CD14-positive monocyte (primary cell): ENCODE data around the gene F2. TPM values are rescaled to one million over a fixed set of nuclear protein-coding genes. Genes with fewer than 3 reads are reported as not detected.

ENCODE experiments used
- DNase-seq, 3 donors: peaks; one replicate each; pipeline ENCODE4 v3.0.0-alpha.2; 2011 to 2022
- H2AFZ ChIP-seq: 2 replicates; pipeline ENCODE4 v1.6.0; 2012; ENCODE audit warnings: mild to moderate bottlenecking, low read depth, low read length, inconsistent platforms; ENCODE audit not compliant: insufficient read depth, poor library complexity, severe bottlenecking
- H3K27ac ChIP-seq, 2 donors: 1 replicate in 1 of 2; 2 replicates in 1 of 2; pipeline ENCODE4 v1.5.1; 2012 to 2013; ENCODE audit warnings: low read length in 2 of 2, control low read depth in 1 of 2, inconsistent platforms in 1 of 2, low read depth in 1 of 2, mild to moderate bottlenecking in 1 of 2
- H3K27me3 ChIP-seq, 2 donors: one replicate each; pipeline versions ENCODE4 v1.6.0 to v1.6.1; 2011 to 2013; ENCODE audit warnings: low read length in 2 of 2; ENCODE audit not compliant: control insufficient read depth in 2 of 2, insufficient read depth in 2 of 2
- H3K36me3 ChIP-seq, 2 donors: replicated peaks in 1 of 2; 1 replicate in 1 of 2; 2 replicates in 1 of 2; pipeline versions ENCODE4 v1.5.1 to v1.6.1; 2012 to 2013; ENCODE audit warnings: low read length in 2 of 2, control low read depth in 1 of 2, inconsistent platforms in 1 of 2, mild to moderate bottlenecking in 1 of 2; ENCODE audit not compliant: insufficient read depth in 2 of 2, control insufficient read depth in 1 of 2
- H3K4me1 ChIP-seq, 2 donors: 1 replicate in 1 of 2; 2 replicates in 1 of 2; pipeline versions ENCODE4 v1.5.1 to v1.6.1; 2012 to 2013; ENCODE audit warnings: low read length in 2 of 2, control low read depth in 1 of 2, inconsistent platforms in 1 of 2, mild to moderate bottlenecking in 1 of 2, moderate library complexity in 1 of 2; ENCODE audit not compliant: insufficient read depth in 2 of 2, control insufficient read depth in 1 of 2
- H3K4me2 ChIP-seq: replicated peaks from 2 replicates; pipeline ENCODE3; 2012; ENCODE audit warnings: low read length, moderate library complexity, mild to moderate bottlenecking; ENCODE audit not compliant: poor library complexity, severe bottlenecking; ENCODE audit errors: extremely low read depth
- H3K4me3 ChIP-seq, 3 experiments: fragments of 200-600 bp in 1 of 3; sonication (generic) in 1 of 3; replicated peaks in 1 of 3; 1 replicate in 2 of 3; 2 replicates in 1 of 3; pipeline ENCODE4 v1.5.1; 2011 to 2013; ENCODE audit warnings: low read length in 3 of 3, mild to moderate bottlenecking in 3 of 3, control low read depth in 2 of 3, low read depth in 2 of 3, inconsistent platforms in 1 of 3, moderate library complexity in 1 of 3
- H3K79me2 ChIP-seq: 2 replicates; pipeline ENCODE4 v1.6.0; 2012; ENCODE audit warnings: mild to moderate bottlenecking, control low read depth, inconsistent platforms, low read length, moderate library complexity; ENCODE audit not compliant: insufficient read depth
- H3K9ac ChIP-seq: 2 replicates; pipeline ENCODE4 v1.6.0; 2017; ENCODE audit warnings: low read length, mild to moderate bottlenecking; ENCODE audit not compliant: insufficient read depth, poor library complexity, severe bottlenecking
- H3K9me3 ChIP-seq, 2 donors: replicated peaks in 1 of 2; 1 replicate in 1 of 2; 2 replicates in 1 of 2; pipeline versions ENCODE4 v1.5.1 to v1.6.1; 2012 to 2013; ENCODE audit warnings: low read length in 2 of 2, control low read depth in 1 of 2; ENCODE audit not compliant: control insufficient read depth in 1 of 2, insufficient read depth in 1 of 2
- H4K20me1 ChIP-seq: 2 replicates; pipeline ENCODE4 v1.6.0; 2012; ENCODE audit warnings: mild to moderate bottlenecking, low read length, control low read depth, moderate library complexity; ENCODE audit not compliant: insufficient read depth
- H3K27ac Mint-ChIP-seq, 7 donors: one replicate each; pipeline ENCODE4 v1.8.0; 2020; ENCODE audit warnings: mild to moderate bottlenecking in 7 of 7, mixed read lengths in 7 of 7, moderate library complexity in 6 of 7, inconsistent platforms in 2 of 7
- H3K27me3 Mint-ChIP-seq, 3 donors: one replicate each; pipeline ENCODE4 v1.8.0; 2021 to 2022; ENCODE audit warnings: low read depth in 3 of 3, mild to moderate bottlenecking in 3 of 3, mixed read lengths in 3 of 3, moderate library complexity in 3 of 3, inconsistent platforms in 1 of 3
- H3K36me3 Mint-ChIP-seq, 2 donors: one replicate each; pipeline ENCODE4 v1.8.0; 2020; ENCODE audit warnings: mixed read lengths in 2 of 2, inconsistent platforms in 1 of 2, mild to moderate bottlenecking in 1 of 2
- H3K4me1 Mint-ChIP-seq: one replicate; pipeline ENCODE4 v1.8.0; 2020; ENCODE audit warnings: mild to moderate bottlenecking, mixed read lengths
- H3K4me3 Mint-ChIP-seq, 2 donors: one replicate each; pipeline ENCODE4 v1.8.0; 2020; ENCODE audit warnings: mild to moderate bottlenecking in 2 of 2, mixed read lengths in 2 of 2, moderate library complexity in 1 of 2
- H3K9me3 Mint-ChIP-seq, 7 donors: one replicate each; pipeline ENCODE4 v1.8.0; 2020 to 2022; ENCODE audit warnings: mixed read lengths in 7 of 7, mild to moderate bottlenecking in 6 of 7, moderate library complexity in 6 of 7, inconsistent platforms in 2 of 7
- WGBS: methylation state at CpG from one replicate; pipeline ENCODE4 v1.1.5; 2013; ENCODE audit warnings: missing lambda C conversion rate; ENCODE audit not compliant: insufficient coverage; 5-methylcytosine and 5-hydroxymethylcytosine counted together
- intact Hi-C, 2 donors: fragments of 100-400 bp; cut with micrococcal nuclease; formaldehyde crosslinking; loops; one replicate each; pipeline versions ENCODE4 v1.15.0 to v1.15.1; 2023
- polyA plus RNA-seq, 3 donors: library from polyadenylated mRNA; depleted of rRNA in 1 of 3; unstranded in 2 of 3; stranded (reverse) in 1 of 3; fragments of 300-500 nt in 2 of 3; fragments of >200 nt in 1 of 3; fragmentation: Illumina TruSeq in 2 of 3; gene quantifications; 1 replicate in 2 of 3; 2 replicates in 1 of 3; pipeline ENCODE4 v1.2.3, GENCODE V29; 2012 to 2021
- TF ChIP-seq, protein P1 (sequence below): fragments of 200-600 bp; IDR thresholded peaks from one replicate; pipeline ENCODE4 v1.8.0; 2022; ENCODE audit warnings: antibody characterized with exemption, mild to moderate bottlenecking

F2 gene
- polyA plus RNA-seq, 3 donors = not detected

DNA sequence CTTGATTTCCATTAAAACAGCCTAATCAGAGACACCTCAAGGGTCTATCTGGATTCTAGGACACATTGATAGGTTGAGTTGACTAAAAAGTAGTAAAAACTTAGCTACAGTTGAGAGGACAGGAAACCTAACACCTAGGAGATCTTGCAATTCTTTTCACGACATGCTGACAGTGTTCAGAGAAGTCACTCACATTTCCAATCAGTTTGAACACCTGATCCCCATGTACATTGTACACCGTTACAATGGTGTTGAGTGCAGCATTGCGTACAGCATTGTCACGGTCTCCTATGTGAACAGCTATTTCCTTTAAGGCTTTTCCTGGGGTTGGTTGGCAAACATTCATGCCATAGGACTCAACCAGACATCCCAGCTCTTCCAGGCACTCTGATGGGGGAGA, 42.8 kb downstream of the F2 start:
- no peaks in the 10 kb centered on the region for H4K20me1 ChIP-seq
- no peaks in the 10 kb centered on the region for H3K9me3 ChIP-seq
- H3K4me2 ChIP-seq = no peak overlapping the region
- no peak overlapping the region for H2AFZ ChIP-seq
- TF ChIP-seq, protein P1, sequence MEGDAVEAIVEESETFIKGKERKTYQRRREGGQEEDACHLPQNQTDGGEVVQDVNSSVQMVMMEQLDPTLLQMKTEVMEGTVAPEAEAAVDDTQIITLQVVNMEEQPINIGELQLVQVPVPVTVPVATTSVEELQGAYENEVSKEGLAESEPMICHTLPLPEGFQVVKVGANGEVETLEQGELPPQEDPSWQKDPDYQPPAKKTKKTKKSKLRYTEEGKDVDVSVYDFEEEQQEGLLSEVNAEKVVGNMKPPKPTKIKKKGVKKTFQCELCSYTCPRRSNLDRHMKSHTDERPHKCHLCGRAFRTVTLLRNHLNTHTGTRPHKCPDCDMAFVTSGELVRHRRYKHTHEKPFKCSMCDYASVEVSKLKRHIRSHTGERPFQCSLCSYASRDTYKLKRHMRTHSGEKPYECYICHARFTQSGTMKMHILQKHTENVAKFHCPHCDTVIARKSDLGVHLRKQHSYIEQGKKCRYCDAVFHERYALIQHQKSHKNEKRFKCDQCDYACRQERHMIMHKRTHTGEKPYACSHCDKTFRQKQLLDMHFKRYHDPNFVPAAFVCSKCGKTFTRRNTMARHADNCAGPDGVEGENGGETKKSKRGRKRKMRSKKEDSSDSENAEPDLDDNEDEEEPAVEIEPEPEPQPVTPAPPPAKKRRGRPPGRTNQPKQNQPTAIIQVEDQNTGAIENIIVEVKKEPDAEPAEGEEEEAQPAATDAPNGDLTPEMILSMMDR = no peak
- Mint-ChIP-seq H3K27me3 (no peaks in the 10 kb centered on the region), H3K9me3 (no peaks in the 10 kb centered on the region), H3K4me1 (no peaks in the 10 kb centered on the region), H3K27ac (peak overlapping the region in 1 of 7 donors; percentile 26), H3K36me3 (peaks cover 75 to 88% of the 10 kb centered on the region in 2 donors), H3K4me3 (no peak overlapping the region)
- H3K4me1 ChIP-seq = no peaks in the 10 kb centered on the region
- H3K36me3 ChIP-seq = peaks cover 91 to 97% of the 10 kb centered on the region in 2 donors
- 100% methylated on average over 3 of the region's 4 CpGs for WGBS
- intact Hi-C loops = no loop called here
- no peak overlapping the region for H3K27ac ChIP-seq
- H3K27me3 ChIP-seq = no peaks in the 10 kb centered on the region
- no peak overlapping the region for H3K4me3 ChIP-seq
- DNase-seq = no peak
- no peak overlapping the region for H3K9ac ChIP-seq
- H3K79me2 ChIP-seq = no peaks in the 10 kb centered on the region

DNA sequence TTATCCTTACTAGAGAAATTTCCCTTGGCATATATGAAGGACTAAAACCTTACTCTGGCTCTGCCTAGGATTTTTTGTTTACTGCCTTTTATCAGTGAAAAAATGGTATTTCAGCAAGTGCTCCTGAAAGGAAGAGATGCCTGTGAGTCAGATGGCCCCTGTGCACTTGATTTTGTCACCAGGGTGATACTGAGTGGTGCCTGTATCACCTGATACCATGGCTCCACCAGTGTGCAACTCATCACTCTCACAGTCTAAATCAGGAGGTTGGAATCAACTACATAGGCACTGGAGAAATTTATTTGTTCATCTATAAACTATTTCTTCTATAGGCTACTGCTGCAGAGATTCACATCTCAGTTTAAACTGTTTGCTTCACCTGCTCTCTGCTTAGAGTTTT, 43.2 kb downstream of the F2 start:
- no peak overlapping the region for H2AFZ ChIP-seq
- H3K9me3 Mint-ChIP-seq = no peaks in the 10 kb centered on the region
- H3K9ac ChIP-seq = no peak overlapping the region
- H3K27ac ChIP-seq = no peak overlapping the region
- no peaks in the 10 kb centered on the region for H3K9me3 ChIP-seq
- H3K4me3 Mint-ChIP-seq = no peak overlapping the region
- H3K4me1 ChIP-seq = no peaks in the 10 kb centered on the region
- no peak overlapping the region for H3K4me2 ChIP-seq
- DNase-seq = no peak
- H3K27ac Mint-ChIP-seq = peak overlapping the region in 1 of 7 donors; percentile 26
- H3K27me3 ChIP-seq = no peaks in the 10 kb centered on the region
- peaks cover 90 to 97% of the 10 kb centered on the region in 2 donors for H3K36me3 ChIP-seq
- no peaks in the 10 kb centered on the region for H3K27me3 Mint-ChIP-seq
- H3K4me3 ChIP-seq = no peak overlapping the region
- H3K4me1 Mint-ChIP-seq = no peaks in the 10 kb centered on the region
- peaks cover 76 to 88% of the 10 kb centered on the region in 2 donors for H3K36me3 Mint-ChIP-seq
- intact Hi-C loops = no loop called here
- H4K20me1 ChIP-seq = no peaks in the 10 kb centered on the region
- no peaks in the 10 kb centered on the region for H3K79me2 ChIP-seq
- TF ChIP-seq, protein P1 = no peak
